GM21360 (cell line): Measurements from ENCODE around the gene VMAC.
"Not testable (repeated sequence)": the region's sequence is repeated elsewhere in the genome, so short reads cannot be mapped to it uniquely, and the experiment has no call there.

Source experiments
- ATAC-seq: cut with Tn5 transposase; IDR thresholded peaks from one replicate; pipeline ENCODE4 v1.9.1; 2021; ENCODE audit warnings: mild to moderate bottlenecking, moderate library complexity; ENCODE audit not compliant: unreplicated experiment

Gene VMAC

GRCh38 chr19:5883157-5883873, 21.4 kb upstream of the VMAC start:
- ATAC-seq = not testable (repeated sequence)

- ATAC-seq = not testable (repeated sequence)
These were observed 20.4 kb upstream of the VMAC start for GRCh38 chr19:5884065-5884811.

- no peak for ATAC-seq
These were observed 15.2 kb upstream of the VMAC start for GRCh38 chr19:5889288-5889971.

GRCh38 chr19:5890099-5890498, 14.6 kb upstream of the VMAC start:
- no peak for ATAC-seq

GRCh38 chr19:5891572-5891937, 13.1 kb upstream of the VMAC start:
- no peak for ATAC-seq

GRCh38 chr19:5891938-5892771, 12.5 kb upstream of the VMAC start:
- no peak for ATAC-seq

- ATAC-seq = no peak
These were observed 11.8 kb upstream of the VMAC start for GRCh38 chr19:5892772-5893275.

- no peak for ATAC-seq
These were observed 11.3 kb upstream of the VMAC start for GRCh38 chr19:5893296-5893903.

GRCh38 chr19:5893907-5894703, 10.6 kb upstream of the VMAC start:
- ATAC-seq = no peak

GRCh38 chr19:5894704-5895349, 9.8 kb upstream of the VMAC start:
- no peak for ATAC-seq

GRCh38 chr19:5895409-5895808, 9.3 kb upstream of the VMAC start:
- no peak for ATAC-seq

- no peak for ATAC-seq
These were observed 8.8 kb upstream of the VMAC start for GRCh38 chr19:5895890-5896289.

- no peak for ATAC-seq
These were observed 8.2 kb upstream of the VMAC start for GRCh38 chr19:5896365-5897076.

- no peak for ATAC-seq
These were observed 7.3 kb upstream of the VMAC start for GRCh38 chr19:5897189-5897969.

- no peak for ATAC-seq
These were observed 4.7 kb upstream of the VMAC start for GRCh38 chr19:5899728-5900526.

GRCh38 chr19:5900976-5901375, 3.7 kb upstream of the VMAC start:
- no peak for ATAC-seq

GRCh38 chr19:5903056-5903623, 1.5 kb upstream of the VMAC start:
- no peak for ATAC-seq
